CD4-positive, alpha-beta T cell treated with Interleukin-17A for 4 hours (primary cell): ENCODE results near the gene SLC38A6.

Experiments used
- DNase-seq: peaks from one replicate; pipeline ENCODE4 v3.0.0-alpha.2; 2020; ENCODE audit warnings: mixed read lengths

The SLC38A6 gene

DNA sequence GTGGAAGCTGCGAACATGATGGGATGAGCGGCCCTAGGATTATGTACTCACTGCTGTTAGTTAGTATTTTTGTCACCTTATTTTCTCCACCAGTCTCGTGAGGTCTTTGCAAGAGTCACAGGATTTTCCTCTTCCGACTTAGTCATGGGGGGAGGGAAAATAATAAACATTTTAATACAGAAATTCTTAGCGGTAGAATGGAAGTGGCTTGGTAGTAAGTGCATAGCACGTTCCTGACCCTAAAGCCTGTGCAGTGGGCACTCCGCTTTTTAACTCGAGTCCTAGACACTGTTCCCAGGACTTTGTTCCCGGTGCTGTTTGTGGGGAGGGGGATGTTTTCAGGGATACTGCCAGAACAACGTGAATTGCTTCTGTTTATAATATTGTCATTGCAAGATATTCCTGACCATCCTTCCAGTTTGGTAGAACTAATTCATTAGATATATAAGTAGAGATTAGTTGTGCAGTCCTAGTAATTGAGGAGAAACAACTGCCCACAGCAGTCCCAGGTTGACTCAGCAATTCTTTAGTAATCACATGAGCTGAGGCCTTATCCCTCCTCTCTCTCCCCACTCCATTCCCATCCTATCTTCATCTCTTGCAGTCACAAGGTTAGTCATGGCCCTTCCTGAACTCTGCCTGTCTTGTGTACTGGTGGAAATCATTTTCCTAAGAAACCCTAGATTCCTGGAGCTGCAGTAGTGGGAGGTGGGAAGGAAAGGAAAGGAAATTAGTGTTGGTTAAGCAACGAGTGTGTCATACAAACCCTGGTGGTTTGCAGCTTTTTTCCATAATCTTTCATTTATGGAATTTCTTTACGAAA lies 799 bp downstream of the SLC38A6 start:
- DNase-seq: no peak

DNA sequence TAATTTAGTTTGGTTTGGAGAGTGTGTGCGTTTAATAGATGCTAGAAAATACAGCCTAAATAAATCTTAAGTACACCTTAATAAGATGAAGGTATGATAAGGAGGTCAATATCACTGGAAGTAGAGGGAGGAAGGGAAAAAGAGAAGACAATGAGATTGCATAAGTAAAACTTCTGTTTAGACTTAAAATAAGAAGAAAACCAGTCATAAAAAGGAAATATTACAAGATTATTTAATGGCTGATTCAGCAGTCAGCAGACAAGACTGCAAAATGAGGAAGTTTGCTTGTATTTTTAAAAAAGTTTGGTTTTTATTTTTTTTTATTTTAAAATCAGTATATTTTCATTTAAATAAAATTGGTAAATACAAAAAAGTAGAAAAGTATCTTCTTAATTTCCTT lies 3.2 kb downstream of the SLC38A6 start:
- no peak for DNase-seq

DNA sequence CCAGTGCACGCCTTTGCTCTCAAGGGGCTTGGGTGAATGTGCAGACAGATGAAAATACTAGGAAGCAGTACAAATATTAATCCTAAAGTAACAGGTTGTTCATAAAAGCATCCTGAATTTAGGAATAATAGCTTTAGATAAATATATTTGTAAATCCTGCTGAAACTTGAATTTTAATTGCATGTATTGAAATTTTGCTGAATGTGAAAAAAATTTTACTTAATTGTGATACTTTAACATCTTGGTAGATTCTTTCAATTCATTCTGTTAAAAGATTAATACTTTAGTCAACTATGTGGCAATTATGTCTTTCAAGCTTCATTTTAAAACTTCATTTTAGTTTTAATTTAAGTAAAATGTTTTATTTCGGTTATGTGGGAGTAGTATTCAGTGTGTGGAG lies 5.5 kb downstream of the SLC38A6 start:
- DNase-seq: no peak

DNA sequence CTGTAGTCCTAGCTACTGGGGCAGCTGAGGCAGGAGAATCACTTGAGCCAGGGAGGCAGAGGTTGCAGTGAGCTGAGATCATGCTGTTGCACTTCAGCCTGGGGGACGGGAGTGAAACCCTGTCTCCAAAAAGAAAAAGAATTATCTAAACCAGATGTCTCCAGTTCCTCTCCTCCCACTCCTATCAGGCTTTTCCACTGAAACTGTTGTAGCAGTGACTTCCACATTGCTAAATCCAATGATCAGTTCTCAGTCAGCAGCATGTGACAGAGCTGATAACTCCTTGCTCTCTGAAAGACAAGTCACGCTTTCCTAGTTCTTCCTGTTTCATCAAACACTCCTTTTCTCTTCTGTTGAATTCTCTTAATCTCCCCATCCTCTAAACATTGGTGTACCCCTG lies 8.6 kb downstream of the SLC38A6 start:
- DNase-seq: no peak

DNA sequence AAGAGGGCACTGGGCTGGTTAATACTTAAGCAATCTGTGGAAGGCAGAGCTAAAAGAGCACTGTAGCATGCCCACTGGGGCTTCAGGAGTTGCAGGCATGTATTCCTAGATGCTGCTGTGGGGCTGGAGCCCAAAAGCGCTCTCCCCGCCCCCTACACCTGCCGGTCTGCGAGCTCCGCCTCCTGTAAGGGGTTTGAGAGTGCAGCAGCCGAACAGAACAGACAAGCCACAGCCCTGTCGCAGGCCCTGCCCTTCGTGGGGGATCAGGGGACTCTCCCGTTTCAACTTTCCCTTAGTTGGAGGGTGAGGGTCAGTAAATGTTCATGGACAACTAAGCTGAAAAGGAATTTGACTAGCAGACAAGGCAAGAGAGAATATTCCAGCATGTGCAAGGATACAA lies 17.6 kb downstream of the SLC38A6 start:
- DNase-seq: no peak

DNA sequence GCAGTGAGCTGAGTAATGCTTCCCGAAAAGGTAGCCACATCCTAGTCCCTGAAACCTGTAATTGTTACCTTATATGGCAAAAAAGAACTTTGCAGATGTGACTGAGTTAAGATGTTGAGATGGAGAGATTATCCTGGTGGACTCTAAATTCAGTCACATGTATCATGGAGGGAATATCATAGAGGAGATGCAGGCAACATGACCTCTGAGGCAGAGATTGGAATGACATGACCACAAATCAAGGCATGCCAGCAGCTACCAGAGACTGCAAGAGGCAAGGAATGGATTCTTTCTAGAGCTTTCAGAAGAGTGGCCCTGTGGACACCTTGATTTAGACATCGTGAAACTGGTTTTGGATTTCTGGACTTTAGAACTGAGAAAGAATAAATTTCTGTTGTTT lies 18.5 kb downstream of the SLC38A6 start:
- DNase-seq: no peak

DNA sequence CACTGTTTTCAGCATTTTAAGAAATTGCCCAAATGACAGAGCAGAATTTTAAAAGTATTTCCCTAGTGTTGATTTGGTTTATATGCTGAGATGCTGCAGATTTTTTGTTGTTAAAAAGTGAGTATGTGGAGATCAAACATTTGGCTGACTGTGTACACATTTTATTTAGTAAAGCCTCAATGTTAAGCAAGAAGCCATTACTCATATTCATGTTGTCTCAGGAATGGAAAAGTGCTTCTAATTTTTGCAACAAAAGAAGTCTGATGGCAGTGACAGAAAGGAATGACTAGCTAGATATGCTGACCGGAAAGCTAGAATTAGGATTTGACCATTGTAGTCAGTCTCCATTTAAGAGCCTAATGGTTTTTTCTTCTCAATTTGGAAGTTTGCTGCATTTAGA lies 22.5 kb downstream of the SLC38A6 start:
- DNase-seq: no peak

DNA sequence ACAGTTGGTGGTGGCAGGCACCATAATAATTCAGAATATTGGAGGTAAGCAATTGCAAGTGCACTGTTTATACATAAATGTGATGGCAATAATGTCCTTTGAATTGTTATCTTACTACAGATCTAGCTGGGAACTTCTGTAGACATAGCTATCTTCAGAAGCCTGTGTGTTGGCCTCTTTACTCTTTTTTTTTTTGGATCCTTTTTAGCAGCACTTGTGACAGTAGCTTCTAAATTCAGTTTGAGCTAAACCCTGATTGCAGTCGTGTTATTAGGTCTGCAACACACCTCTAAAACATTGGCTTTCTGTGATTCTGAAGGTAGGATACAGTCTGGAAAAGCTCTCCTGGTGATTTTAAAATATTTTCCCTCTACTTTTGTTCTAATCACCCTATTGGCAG lies 38.5 kb downstream of the SLC38A6 start:
- no peak for DNase-seq

DNA sequence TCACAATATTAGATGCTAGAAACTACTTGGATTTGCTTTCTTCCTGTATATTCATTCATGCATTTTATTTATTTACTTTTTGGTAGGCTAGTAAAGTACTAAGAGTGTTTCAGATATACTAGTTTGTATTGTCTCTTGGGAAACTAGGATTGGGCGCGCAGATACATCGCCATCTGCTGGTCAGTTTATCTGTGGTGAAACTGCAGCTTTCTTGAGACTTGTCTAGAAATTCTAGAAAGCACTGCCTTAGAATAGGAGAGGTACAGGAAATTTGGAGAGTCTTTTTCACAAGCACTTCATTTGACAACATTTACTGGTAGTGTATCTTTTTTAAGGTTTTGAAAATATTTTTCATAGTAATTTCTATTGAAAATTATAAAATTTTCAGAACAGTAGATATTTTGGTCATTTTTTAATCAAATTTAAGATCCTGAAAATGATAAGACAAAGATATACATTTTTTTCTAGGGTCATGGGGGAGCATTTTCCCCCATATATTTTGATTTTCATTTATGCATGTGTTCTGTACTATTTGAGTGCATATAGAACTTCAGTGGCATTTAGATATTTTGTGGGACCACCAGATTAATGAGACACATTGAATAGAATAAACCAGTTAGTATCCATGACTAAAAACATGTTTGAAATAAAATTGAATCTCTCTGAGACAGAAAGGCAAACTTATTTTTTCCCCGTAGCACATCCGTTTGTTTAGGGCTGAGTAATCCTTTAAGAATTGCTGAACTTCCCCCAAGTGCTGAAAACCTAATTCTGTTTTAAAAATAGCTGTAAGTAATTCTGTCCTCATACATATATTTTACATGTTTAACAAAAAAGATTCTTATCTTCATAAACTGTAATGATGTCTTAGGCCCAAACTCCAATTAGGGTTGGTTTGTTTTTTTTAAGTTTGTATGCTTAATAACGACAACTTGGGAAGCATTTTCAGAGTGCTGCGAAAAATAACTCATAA lies 44.5 kb downstream of the SLC38A6 start:
- peak; percentile 54 for DNase-seq

DNA sequence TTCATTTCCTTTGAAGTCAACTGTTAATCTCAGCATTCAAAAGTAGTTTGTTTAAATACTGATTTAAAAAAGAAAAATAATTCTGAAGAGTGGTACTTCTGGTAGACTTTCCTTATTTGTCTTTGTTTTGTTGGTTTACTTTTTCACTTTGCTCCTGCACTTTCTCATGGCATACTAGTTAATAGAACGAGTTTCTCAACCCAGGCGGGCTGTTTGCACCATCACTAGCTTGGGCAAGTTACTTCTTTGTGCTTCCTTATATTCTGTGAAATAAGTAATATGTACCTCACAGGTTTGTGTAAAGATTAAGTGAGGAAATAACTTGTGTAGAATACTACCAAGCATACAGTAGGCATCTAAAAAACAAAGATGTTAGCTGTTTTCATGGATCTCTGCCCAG lies 45.5 kb downstream of the SLC38A6 start:
- no peak for DNase-seq

DNA sequence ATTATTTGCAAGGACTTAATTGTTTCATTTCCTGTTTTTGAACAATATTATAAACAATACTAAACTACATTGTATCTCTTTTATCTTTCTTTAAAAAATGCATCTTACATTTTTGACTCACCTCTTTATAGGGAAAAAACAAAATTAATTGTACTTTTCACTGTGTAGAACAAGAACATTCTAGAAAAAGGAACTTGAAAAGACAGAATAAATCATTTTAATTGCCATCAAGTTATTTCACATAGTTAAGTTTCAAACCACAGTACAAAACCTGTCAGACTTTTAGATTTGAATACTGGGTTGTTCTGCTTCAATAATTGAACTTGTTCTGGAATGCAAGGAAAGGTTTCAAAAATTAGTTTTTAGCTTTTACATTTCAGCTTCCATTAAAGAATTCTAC lies 50.0 kb downstream of the SLC38A6 start:
- DNase-seq: no peak

DNA sequence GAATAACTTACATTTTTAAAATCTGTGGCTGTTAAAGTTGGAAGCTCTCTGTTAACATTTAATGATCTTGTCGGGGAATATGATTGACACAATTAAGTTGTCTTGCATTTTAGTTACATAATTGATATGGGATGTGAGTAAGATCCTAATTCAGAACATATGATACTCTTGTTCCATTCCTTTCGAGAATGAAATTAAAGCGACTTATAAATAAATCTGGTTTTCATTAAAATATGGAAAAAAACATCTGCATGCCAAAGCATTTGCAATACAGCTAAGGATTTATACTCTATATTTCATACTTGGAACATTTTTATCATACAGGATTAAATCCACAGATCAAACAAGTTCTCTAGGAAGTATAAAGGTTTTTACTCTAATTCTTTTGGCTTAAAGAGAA lies 52.0 kb downstream of the SLC38A6 start:
- no peak for DNase-seq

DNA sequence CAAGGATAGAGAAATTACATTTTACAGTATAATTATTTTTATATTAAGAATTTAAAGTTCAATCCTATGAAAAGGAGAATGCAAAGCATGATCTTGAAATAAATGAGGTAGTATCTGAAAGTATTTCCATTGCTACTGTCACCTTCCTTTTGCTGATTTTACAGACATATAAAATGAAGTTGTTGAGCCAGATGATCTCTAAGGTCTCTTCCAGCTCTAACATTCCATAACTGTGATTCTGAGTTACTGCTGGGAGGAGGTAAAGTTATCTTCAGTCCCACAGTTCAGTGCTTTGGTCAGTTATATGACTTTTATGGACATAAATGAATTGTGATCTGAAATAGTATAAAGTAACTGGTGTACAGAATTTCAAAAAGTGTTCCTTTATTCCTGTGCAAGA lies 52.8 kb downstream of the SLC38A6 start:
- DNase-seq: no peak

DNA sequence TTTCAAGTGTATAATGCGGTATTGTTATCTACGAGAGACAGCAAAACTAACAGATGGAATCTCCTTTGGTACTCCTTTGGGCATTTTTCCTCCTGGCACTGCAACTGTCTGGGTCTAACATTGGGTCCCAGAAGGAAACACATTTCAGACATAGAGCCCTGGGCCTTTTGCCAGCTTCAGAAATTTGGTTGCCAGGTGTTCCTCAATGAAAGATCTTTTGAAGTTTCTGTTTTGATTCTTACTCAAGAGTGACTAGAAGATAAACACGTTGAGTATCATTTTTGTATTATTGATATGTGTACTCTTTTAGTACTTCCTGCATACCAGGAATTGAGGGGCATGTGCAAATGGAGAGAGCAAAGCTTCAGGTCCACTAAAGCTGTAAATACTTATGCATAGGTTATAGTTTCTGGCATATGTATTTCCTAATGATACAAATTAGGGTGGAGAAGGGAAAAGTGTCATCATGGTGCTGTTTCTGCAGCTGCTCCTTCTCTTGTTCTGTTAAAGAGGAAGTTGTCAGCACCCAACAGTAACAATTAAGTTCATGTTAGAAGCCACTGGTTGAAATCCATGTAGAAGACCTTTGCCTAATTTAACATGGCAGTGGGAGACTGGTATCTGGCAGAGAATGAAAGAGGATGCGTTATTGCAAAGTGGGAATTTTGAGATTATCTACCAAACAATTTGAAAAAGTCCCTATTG lies 53.5 kb downstream of the SLC38A6 start:
- no peak for DNase-seq

DNA sequence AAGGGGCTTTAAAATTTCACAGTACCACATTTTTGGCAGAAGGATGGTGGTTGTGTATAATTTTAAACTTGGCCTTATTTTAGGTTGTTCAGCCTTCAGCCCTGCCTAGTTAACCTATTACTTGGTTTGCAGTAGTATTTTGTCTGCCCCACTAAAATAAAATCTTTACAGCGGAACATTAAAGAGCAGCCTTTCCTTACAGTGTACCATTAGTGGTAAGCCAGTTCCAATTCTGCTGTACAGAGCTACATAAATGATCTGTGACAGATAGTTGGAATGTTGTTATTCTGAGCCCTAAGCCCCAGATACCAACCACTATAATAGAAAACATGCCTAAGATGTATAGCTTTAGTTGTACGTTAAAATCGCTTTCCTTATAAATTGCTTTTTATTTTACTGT lies 56.2 kb downstream of the SLC38A6 start:
- DNase-seq: no peak

DNA sequence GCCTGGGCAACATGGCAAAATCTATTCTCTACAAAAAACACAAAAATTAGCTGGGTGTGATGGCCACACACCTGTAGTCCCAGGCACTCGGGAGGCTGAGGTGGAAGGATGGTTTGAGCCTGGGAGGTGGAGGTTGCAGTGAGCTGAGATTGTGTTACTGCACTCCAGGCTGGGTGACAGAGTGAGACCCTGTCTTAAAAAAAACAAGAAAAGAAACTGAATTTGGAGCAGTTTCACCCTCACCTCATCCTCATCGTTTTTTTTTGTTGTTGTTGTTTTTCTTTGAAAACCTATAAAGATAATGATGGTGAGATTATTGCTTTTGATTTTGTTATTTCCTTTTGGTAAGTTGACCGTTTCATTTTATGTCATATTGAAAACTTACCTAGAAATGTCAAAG lies 60.7 kb downstream of the SLC38A6 start:
- DNase-seq: no peak

DNA sequence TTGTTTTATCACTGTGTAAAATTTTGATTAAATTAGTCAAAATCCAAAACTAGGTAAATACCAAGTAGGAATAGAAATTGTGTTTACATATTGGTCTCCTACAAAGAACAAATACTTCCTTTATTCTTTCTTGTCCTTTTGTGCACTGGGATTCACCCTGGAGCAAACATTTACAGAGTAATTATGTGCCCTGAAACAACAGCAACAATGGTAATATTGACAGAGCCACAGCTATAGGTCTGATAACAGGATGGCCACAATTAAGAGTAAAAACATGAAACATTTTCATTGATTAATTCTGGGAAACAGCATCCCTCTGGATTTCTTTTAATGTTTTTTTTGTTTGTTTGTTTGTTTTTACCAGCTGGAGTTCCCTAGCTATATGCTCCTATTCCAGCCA lies 61.2 kb downstream of the SLC38A6 start:
- no peak for DNase-seq

DNA sequence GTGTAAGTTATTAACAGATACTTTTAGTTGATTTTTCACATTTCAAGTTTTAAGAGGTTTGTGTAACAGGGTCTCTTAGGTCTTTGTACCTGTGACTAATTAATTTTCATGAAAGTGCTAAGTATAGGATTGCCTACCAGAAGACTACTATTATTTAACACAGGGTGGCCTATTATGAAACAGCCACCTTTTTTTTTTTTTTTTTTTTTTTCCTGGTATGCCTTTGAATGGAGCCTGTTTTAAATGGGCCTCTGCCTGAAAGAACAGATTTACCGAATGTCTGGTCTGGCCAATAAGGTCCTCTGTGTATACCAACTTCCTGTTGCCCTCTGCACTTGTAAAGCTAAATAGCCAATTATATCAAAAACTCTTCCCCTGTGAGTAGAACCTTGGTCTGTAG lies 62.5 kb downstream of the SLC38A6 start:
- DNase-seq: no peak

DNA sequence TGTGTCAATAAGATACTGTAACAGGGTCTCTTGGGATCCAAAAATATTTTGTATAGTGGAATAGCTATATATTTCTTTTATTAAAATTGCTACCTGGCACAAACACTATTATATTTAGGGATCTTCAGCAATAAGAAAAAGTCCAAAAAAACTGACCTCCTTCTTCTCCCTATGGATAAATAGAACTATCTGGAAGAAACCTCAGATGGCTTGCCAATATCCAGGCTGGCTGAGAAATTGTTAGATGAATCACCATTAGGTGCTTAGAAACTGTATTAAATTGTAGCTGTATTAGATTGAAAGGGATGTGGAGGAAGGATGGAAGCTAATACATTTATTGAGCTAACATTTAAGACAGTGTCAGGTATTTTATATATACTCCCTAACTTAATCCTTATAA lies 66.0 kb downstream of the SLC38A6 start:
- no peak for DNase-seq

DNA sequence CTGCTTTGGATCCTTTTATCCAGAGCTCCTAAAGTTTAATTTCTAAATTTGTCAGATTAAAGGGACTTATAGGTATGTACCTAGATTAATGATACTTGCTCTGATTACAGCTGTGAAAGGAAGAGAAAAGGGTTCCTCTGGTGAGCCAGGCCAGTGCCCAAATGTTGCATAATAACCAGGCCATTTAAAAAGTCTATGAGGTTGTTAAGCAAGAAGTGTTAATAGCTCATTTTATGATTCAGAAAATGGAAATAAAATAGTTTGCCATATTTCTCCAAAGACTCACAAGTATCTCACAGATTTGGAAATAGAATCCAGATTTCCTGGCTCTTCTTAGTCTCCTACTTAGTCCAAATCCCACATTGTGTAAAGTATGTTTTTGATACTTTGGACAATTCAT lies 67.6 kb downstream of the SLC38A6 start:
- no peak for DNase-seq

DNA sequence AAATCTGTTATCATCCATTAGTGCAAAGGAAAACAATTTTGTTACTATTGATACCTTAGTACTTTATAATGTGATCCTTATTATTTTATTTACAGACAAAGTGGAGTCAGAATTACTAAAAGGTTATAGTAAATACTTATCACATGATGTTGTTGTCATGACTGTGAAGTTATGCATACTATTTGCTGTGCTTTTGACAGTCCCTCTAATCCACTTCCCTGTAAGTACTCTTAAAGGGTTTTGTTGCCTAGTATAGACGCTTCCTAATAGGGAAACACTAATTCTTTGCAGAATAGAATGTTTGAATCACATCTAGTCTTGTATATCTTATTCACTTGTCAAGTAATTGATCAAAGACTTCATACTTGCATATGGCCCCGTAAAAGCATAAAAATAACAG lies 69.4 kb downstream of the SLC38A6 start:
- no peak for DNase-seq

DNA sequence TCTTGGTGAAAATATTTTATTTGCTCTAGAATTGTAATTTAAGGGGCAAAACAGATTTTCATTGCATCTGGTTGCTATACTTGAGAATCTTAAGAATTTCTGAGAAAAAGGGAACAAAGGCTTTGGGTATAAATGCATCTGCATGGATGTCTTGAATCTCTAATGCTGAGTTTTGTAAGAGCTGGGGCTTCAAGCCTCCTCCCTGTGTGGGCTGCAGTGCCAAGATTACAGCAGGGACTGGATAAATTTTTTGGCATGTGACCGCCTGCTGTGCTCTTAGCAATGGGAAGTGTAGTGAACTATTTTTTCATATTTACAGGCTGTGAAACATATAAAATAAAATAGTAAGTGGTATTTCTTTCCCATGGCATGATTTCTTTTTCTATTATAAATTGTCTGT lies 70.0 kb downstream of the SLC38A6 start:
- no peak for DNase-seq

DNA sequence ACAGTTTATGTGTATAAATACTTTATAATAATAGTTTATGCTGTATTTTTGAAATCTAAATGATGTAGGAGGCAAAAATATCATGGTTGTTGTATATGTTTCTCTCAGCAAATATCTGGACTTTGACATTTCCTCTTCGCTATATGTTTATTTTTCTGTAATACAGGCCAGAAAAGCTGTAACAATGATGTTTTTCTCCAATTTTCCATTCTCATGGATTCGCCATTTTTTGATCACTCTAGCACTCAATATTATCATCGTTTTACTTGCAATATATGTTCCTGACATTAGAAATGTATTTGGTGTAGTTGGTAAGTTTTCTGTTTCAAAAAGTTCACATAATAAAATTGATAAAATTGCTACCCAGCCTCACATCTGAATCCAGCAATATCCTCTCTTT lies 70.6 kb downstream of the SLC38A6 start:
- DNase-seq: no peak

DNA sequence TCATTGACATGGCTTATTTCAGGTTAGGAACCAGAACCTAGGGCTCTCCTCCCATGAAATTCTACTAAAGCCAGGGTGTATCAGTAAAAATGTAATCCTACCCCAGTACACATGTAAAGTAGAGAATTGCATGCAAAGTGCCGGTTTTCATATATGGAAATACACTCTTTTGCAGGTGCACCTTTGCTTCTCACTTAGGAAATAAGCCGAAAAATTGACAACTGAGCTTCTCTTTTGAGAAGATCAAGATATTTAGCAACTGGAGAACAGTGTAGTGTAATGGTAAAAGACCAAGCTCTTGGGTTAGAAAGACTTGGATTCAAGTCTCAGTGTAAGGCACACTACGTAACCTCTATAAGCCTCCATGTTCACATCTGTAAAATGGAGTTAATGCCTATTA lies 82.4 kb downstream of the SLC38A6 start:
- DNase-seq: no peak
